Panc1 (cell line): ENCODE results near the gene MROH2A.

Experiments
- CTCF ChIP-seq: fragments of 450-650 bp; IDR thresholded peaks from 2 replicates; pipeline ENCODE4 v1.5.1; 2017; ENCODE audit warnings: mild to moderate bottlenecking
- REST ChIP-seq, 2 experiments: IDR thresholded peaks; 2 replicates each; pipeline ENCODE4 v1.6.1; 2011 to 2012; ENCODE audit warnings: low read depth in 2 of 2, control low read depth in 1 of 2, low read length in 1 of 2, mild to moderate bottlenecking in 1 of 2, moderate library complexity in 1 of 2; ENCODE audit not compliant: insufficient read depth in 1 of 2

- no peak for TF ChIP-seq CTCF
- no peak for TF ChIP-seq REST (IDR thresholded peaks at IDR 0.05; ENCODE audit: insufficient read depth in 1 of 2, low read depth in 2 of 2, low read length in 1 of 2)
Observed at GRCh38 chr2:233838251-233838650, 60.1 kb downstream of the MROH2A start.
